Stimulated activated effector memory CD8-positive, alpha-beta T cell treated with anti-CD3 and anti-CD28 coated beads, Interleukin-12 subunit alpha, Interleukin-12 subunit beta, amount 100 ng/mL, for 72 hours (primary cell): Measurements from ENCODE around the gene MED22.
A peak's percentile ranks its signal among the peaks of the same experiment; 100 is the strongest.
"Not testable (repeated sequence)": the region's sequence is repeated elsewhere in the genome, so short reads cannot be mapped to it uniquely, and the experiment has no call there.

Source experiments
- ATAC-seq: fragments of 150-1000 bp; cut with Tn5 transposase; 2 replicates; pipeline ENCODE4 v1.10.0; 2021
- DNase-seq, 2 donors: peaks; one replicate each; pipeline ENCODE4 v3.0.0; 2021 to 2022; ENCODE audit warnings: low spot score in 2 of 2
- H3K27ac Mint-ChIP-seq: one replicate; pipeline ENCODE4 v1.8.0; 2022; ENCODE audit warnings: mild to moderate bottlenecking, mixed read lengths
- H3K36me3 Mint-ChIP-seq: one replicate; pipeline ENCODE4 v1.8.0; 2022; ENCODE audit warnings: mild to moderate bottlenecking, mixed read lengths
- H3K4me1 Mint-ChIP-seq: one replicate; pipeline ENCODE4 v1.8.0; 2022; ENCODE audit warnings: mixed read lengths
- H3K4me3 Mint-ChIP-seq: one replicate; pipeline ENCODE4 v1.8.0; 2022; ENCODE audit warnings: mild to moderate bottlenecking, mixed read lengths
- H3K9me3 Mint-ChIP-seq: one replicate; pipeline ENCODE4 v1.8.0; 2022; ENCODE audit warnings: mixed read lengths

MED22 gene

DNA sequence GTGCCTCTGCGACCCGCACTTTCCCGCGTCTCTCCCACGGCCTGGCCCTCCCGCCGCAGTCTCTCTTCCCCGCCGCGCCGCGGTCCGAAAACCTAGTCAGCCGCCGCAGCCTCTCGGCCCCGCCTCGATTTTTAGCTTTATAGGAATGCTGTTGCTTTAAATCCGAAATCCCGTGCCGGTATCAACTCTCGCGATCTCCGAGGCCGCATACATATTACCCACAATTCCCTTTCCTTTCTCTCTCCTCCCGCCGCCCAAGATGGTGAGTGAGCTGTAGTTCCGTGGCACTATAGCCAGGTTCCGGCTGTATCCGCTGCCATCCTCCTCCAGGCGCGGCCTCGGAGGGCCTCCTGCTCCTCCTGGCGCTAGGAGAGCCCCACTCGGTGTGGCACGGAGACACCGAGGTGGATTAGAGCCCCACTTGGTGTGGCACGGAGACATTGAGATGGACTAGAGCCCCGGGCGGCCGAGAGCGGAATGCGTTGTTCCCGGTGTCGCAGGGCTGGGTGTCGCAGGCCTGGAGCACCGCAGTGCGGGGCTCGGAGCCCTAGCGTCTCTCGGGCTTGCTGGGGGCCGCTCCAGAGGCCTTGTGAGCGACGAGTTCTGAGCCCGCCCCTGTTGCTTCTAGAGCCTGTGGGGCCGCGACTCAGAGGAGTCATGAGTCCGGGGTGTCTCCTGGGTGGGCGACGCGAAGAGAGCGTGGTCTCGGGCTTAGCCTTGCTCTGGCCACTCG lies at the start of gene MED22, which contains the start of gene RPL7A:
MED22 (minus strand) TSS at position 147 of the 733 bp plus-strand sequence. CDS start 1,469 bp downstream, outside the sequence.
RPL7A (plus strand) TSS at position 234 of the 733 bp plus-strand sequence; CDS start at position 260, 26 bp downstream.
- Mint-ChIP-seq H3K9me3 (no peaks in the 10 kb centered on the region), H3K4me1 (peaks cover 50% of the 10 kb centered on the region), H3K36me3 (peaks cover 92% of the 10 kb centered on the region), H3K27ac (peak within 1 kb of the TSS; percentile 100), H3K4me3 (peak within 1 kb of the TSS; percentile 99)
- peak; percentile 81 to 96 for DNase-seq
- peak; percentile 81 for ATAC-seq

- DNase-seq (no peak), ATAC-seq (no peak)
- Mint-ChIP-seq H3K36me3 (no peaks in the 10 kb centered on the region), H3K27ac (peak overlapping the region; percentile 22), H3K4me1 (peaks cover 5% of the 10 kb centered on the region), H3K9me3 (no peaks in the 10 kb centered on the region), H3K4me3 (no peak overlapping the region)
Measured at GRCh38 chr9:133397370-133397769, 49.4 kb upstream of the MED22 start.

GRCh38 chr9:133396952-133397351 lies 49.0 kb upstream of the MED22 start:
- ATAC-seq (peak; percentile 46), DNase-seq (no peak)
- H3K27ac Mint-ChIP-seq: peak overlapping the region; percentile 22
- no peaks in the 10 kb centered on the region for H3K9me3 Mint-ChIP-seq
- peaks cover 5% of the 10 kb centered on the region for H3K4me1 Mint-ChIP-seq
- H3K4me3 Mint-ChIP-seq: no peak overlapping the region
- no peaks in the 10 kb centered on the region for H3K36me3 Mint-ChIP-seq

DNA sequence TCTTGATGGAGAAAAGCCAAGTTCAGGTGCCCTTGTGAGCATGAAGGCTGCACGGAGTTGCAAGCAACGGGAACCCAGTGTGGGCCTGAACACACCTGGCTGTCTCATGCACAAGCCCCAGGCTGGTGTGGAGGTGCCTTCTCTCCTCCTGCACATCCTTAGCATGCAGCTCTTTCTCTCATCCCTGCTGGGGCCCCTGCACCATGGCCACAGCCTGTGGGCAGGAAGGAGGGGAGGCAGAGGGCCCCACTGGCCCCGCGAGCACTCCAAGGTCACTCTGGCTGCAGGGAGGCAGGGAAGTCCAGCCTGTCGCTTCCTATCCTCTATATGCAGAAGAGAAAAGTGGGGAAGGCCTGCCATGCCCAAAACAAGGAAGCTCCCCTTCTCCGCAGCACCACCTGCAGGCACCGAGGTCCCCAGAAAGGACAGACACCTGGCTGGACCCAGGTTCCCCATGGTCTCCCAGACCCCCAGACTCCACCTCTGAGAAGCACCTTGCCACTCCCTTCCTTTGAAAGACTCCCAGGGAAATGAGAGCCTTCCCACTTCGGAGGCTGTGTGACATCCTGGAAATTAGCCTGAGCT lies 46.8 kb upstream of the MED22 start:
- DNase-seq: no peak
- Mint-ChIP-seq H3K27ac (no peak overlapping the region), H3K9me3 (no peaks in the 10 kb centered on the region), H3K36me3 (no peaks in the 10 kb centered on the region), H3K4me3 (no peak overlapping the region), H3K4me1 (peaks cover 5% of the 10 kb centered on the region)
- ATAC-seq: no peak

GRCh38 chr9:133393399-133393798 lies 45.5 kb upstream of the MED22 start:
- ATAC-seq: no peak
- no peak overlapping the region for H3K4me3 Mint-ChIP-seq
- H3K9me3 Mint-ChIP-seq: no peaks in the 10 kb centered on the region

GRCh38 chr9:133392308-133392707 lies 44.4 kb upstream of the MED22 start:
- DNase-seq, H3K4me1 Mint-ChIP-seq, H3K27ac Mint-ChIP-seq, H3K9me3 Mint-ChIP-seq, H3K36me3 Mint-ChIP-seq, H3K4me3 Mint-ChIP-seq, ATAC-seq: not testable (repeated sequence)

More at GRCh38 chr9:133393399-133393798, 45.5 kb upstream of the MED22 start:
- Mint-ChIP-seq H3K27ac (no peak overlapping the region), H3K4me1 (peaks cover 5% of the 10 kb centered on the region), H3K36me3 (no peaks in the 10 kb centered on the region)
- DNase-seq: no peak

DNA sequence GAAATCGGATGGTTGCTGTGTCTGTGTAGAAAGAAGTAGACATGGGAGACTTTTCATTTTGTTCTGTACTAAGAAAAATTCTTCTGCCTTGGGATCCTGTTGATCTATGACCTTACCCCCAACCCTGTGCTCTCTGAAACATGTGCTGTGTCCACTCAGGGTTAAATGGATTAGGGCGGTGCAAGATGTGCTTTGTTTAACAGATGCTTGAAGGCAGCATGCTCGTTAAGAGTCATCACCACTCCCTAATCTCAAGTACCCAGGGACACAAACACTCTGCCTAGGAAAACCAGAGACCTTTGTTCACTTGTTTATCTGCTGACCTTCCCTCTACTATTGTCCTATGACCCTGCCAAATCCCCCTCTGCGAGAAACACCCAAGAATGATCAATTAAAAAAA lies 43.5 kb upstream of the MED22 start:
- not testable (repeated sequence) for H3K36me3 Mint-ChIP-seq, H3K27ac Mint-ChIP-seq, H3K9me3 Mint-ChIP-seq, H3K4me3 Mint-ChIP-seq, H3K4me1 Mint-ChIP-seq, DNase-seq, ATAC-seq

DNA sequence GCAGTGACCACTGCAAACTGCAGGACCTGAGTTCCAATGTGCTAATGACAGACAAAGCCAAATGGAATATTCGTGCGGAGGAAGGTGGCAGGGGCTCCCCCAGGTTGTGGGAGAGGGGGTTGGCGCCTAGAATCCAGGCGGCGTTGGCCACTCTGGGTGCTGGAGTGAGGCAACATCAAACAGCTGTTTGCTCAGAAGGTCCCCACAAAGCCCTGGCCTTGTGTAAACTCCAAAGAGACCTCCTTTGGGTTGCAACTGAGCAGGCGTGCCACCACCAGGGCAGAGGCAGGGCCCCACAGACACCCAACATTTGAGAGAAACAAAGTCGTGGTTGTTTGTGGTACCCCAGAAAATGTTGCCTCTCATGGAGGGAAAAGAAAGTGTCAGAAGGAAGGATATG lies 42.8 kb upstream of the MED22 start:
- Mint-ChIP-seq H3K4me1 (peaks cover 5% of the 10 kb centered on the region), H3K27ac (no peak overlapping the region), H3K9me3 (no peaks in the 10 kb centered on the region), H3K4me3 (no peak overlapping the region), H3K36me3 (no peaks in the 10 kb centered on the region)
- DNase-seq: no peak
- ATAC-seq: no peak

GRCh38 chr9:133389562-133389961 lies 41.6 kb upstream of the MED22 start:
- no peaks in the 10 kb centered on the region for H3K36me3 Mint-ChIP-seq
- no peak overlapping the region for H3K27ac Mint-ChIP-seq
- H3K4me1 Mint-ChIP-seq: peaks cover 2% of the 10 kb centered on the region
- DNase-seq (no peak), ATAC-seq (no peak)
- H3K4me3 Mint-ChIP-seq: no peak overlapping the region
- no peaks in the 10 kb centered on the region for H3K9me3 Mint-ChIP-seq

DNA sequence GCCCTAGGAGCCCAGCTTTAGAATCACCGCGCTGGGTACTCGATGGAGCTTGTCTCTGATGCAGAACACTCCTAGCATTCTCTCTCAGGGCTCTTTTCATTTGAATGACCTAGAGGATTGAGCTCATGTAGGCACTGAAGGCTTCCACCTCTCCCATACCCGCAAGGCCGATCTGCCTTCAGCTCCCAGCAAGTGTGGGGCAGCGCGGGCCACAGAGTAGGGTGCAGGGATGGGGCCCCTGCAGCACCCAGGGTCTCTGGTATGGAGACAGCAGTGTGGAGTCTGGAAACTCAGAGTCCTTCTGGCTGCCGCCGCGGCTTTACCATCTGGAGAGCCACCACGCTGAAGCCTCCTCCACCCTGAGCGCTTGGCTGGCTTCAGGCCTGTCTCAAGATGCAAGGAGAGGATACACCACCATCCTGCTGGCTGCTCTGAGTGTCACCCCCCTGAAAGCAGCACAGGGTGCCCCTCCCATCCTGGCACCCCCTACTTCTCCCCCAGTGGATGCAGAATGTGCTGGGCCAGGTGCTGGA lies 41.2 kb upstream of the MED22 start:
- Mint-ChIP-seq H3K9me3 (no peaks in the 10 kb centered on the region), H3K4me1 (no peaks in the 10 kb centered on the region)
- no peak for DNase-seq

GRCh38 chr9:133387680-133388079 lies 39.7 kb upstream of the MED22 start:
- DNase-seq (no peak), ATAC-seq (no peak)
- Mint-ChIP-seq H3K9me3 (no peaks in the 10 kb centered on the region), H3K4me1 (no peaks in the 10 kb centered on the region), H3K4me3 (no peak overlapping the region), H3K36me3 (no peaks in the 10 kb centered on the region), H3K27ac (no peak overlapping the region)

More for the DNA sequence above, 41.2 kb upstream of the MED22 start:
- ATAC-seq: no peak
- H3K4me3 Mint-ChIP-seq: no peak overlapping the region
- H3K36me3 Mint-ChIP-seq: no peaks in the 10 kb centered on the region
- no peak overlapping the region for H3K27ac Mint-ChIP-seq

DNA sequence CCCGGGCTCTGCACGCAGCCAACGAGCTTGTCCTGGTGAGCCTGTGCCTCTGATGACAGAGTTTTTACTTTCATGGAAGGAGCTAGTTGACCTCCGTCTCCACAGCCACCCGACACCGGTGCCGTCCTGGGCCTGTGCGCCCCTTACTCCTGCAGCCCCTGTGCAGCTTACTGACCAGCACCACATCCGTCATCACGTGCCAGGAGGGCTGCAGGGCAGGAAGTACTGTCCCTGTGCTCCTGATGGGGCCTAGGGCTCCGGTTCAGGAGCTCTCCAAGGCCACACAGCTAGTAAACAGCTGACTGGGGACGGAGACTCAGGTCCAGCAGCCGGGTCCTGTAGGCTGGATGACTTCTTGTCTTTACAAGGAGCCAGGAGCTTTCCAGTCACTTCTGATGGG lies 38.4 kb upstream of the MED22 start:
- no peak for ATAC-seq
- H3K4me1 Mint-ChIP-seq: no peaks in the 10 kb centered on the region
- no peak for DNase-seq
- no peaks in the 10 kb centered on the region for H3K9me3 Mint-ChIP-seq
- no peak overlapping the region for H3K4me3 Mint-ChIP-seq
- no peak overlapping the region for H3K27ac Mint-ChIP-seq
- no peaks in the 10 kb centered on the region for H3K36me3 Mint-ChIP-seq

DNA sequence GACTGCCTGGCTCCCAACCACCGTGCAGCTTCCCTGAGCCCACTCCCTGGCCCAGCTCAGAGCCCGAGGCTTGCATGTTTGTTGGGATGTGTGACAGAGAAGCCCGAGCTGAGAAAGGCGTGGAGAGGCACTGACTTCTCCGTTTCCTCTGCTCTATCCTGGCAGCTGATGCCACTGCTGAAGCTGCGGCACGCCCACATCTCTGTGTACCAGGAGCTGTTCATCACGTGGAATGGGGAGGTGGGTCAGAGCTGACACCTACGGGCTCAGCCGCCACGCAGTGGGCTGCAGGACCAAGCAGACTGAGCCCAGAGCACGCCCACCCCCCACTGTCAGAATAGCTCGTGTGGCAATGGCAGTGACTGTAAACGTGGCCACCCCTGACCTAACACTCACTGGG lies 37.5 kb upstream of the MED22 start:
- no peak for ATAC-seq
- no peak for DNase-seq
- no peak overlapping the region for H3K27ac Mint-ChIP-seq
- no peaks in the 10 kb centered on the region for H3K4me1 Mint-ChIP-seq
- no peaks in the 10 kb centered on the region for H3K9me3 Mint-ChIP-seq
- H3K4me3 Mint-ChIP-seq: no peak overlapping the region
- no peaks in the 10 kb centered on the region for H3K36me3 Mint-ChIP-seq

DNA sequence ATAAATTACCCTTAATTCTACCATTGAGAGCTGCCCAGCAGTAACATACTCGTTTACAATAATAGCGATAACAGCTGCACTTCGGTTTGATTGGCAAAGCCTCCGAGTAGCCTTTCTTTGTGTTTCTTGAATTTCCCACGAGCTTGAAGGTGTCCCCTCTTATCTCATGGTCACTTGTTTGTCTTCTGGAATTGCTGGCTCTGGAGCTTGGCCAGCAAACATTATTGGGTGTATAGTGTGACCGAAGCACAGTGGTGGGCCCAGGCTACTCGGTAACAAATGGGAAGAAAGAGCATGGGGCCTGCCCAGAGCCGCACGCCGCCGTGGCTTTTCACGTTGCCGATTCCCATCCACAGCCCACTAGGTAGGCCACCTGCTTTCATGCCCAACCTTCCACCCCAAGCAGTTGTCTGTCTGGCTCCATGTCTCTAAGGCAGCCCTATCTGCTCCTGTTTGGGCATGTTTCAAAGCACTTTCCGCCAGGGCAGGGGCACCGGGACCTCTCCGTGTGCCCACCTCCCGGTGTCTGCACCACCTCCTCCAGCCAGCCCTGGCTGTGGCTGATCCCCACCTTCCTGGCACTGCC lies 36.9 kb upstream of the MED22 start:
- Mint-ChIP-seq H3K9me3 (no peaks in the 10 kb centered on the region), H3K4me3 (no peak overlapping the region), H3K27ac (no peak overlapping the region), H3K36me3 (no peaks in the 10 kb centered on the region), H3K4me1 (no peaks in the 10 kb centered on the region)
- no peak for DNase-seq
- ATAC-seq: no peak

DNA sequence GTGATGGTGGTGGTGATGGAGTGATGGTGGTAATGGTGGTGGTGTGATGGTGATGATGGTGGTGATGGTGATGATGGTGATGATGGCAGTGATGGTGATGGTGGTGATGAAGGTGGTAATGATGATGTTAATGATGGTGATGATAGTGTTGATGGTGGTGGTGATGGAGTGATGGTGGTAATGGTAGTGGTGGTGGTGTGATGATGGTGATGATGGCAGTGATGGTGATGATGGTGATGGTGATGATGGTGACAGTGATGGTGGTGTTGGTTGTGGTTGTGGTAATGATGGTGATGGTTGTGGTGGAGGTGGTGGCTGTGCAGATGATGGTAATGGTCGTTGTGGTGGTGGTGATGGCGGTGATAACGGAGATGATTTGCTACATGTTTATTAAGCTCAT lies 35.5 kb upstream of the MED22 start:
- DNase-seq (no peak), ATAC-seq (no peak)
- no peaks in the 10 kb centered on the region for H3K9me3 Mint-ChIP-seq
- H3K4me1 Mint-ChIP-seq: no peaks in the 10 kb centered on the region
- H3K4me3 Mint-ChIP-seq: no peak overlapping the region
- H3K27ac Mint-ChIP-seq: no peak overlapping the region
- no peaks in the 10 kb centered on the region for H3K36me3 Mint-ChIP-seq
